Right cardiac atrium (tissue), 5 donors: ENCODE data around the gene GCN1. TPM values are rescaled to one million over a fixed set of nuclear protein-coding genes. Genes with fewer than 3 reads are reported as not detected.

Source experiments
- ATAC-seq, 2 donors: fragments of 200-7000 bp; cut with Tn5 transposase; one replicate each; pipeline versions ENCODE4 v1.8.0 to v1.9.1; 2020; ENCODE audit warnings: moderate library complexity in 2 of 2, mild to moderate bottlenecking in 1 of 2
- DNase-seq, 3 donors: peaks; one replicate each; pipeline ENCODE4 v3.0.0-alpha.2; 2020
- H3K27ac ChIP-seq: one replicate; pipeline ENCODE4 v1.5.1; 2013; ENCODE audit warnings: mild to moderate bottlenecking, low read length, control low read depth, moderate library complexity
- H3K27me3 ChIP-seq: one replicate; pipeline ENCODE4 v1.6.1; 2013; ENCODE audit not compliant: control insufficient read depth, insufficient read depth
- H3K4me1 ChIP-seq: one replicate; pipeline ENCODE4 v1.6.1; 2013; ENCODE audit warnings: low read length; ENCODE audit not compliant: control insufficient read depth, insufficient read depth
- H3K4me3 ChIP-seq: one replicate; pipeline ENCODE4 v1.5.1; 2013; ENCODE audit warnings: low read length, control low read depth
- H3K9me3 ChIP-seq: one replicate; pipeline ENCODE4 v1.6.1; 2013; ENCODE audit warnings: low read length; ENCODE audit not compliant: control insufficient read depth
- WGBS: extraction: QIAGEN DNeasy Blood & Tissue Kit; methylation state at CpG from one replicate; pipeline ENCODE4 v1.1.7; 2013; 5-methylcytosine and 5-hydroxymethylcytosine counted together
- intact Hi-C, 4 donors: fragments of 100-400 bp; cut with DNase I; formaldehyde crosslinking; loops; one replicate each; pipeline versions ENCODE4 v1.11.0 to v1.14.0; 2022 to 2023
- microRNA-seq, 2 donors: library from miRNA; unstranded; fragments of <30 nt; microRNA quantifications; one replicate each; pipeline ENCODE4 v1.2.0, GENCODE V29; 2020 to 2021
- polyA plus RNA-seq: library from polyadenylated mRNA; stranded (reverse); fragments of 200-250 nt; gene quantifications from one replicate; pipeline ENCODE4 v1.2.3, GENCODE V29; 2013
- total RNA-seq, 4 donors: library from RNA; stranded (reverse); fragmentation: NEBNext Ultra II Directional; extraction: Animal tissue kit (Norgen Biotek cat#: 25700); gene quantifications; one replicate each; pipeline ENCODE4 v1.2.1, GENCODE V29; 2021
- donor health status: healthy with polysubstance abuse.
- donor health status: DM: no; HTN: yes; CAD: no.
- donor health status: DM: no; HTN: no; CAD: no.
- donor health status: DM: no; HTN: yes; CAD: no; lungs with severe emphysema.
- donor health status: DM: yes; HTN: yes; CAD: no.

GCN1 gene
- total and polyA plus RNA-seq, 5 donors, result 10.6 to 41.4 (median 34.7) TPM

- Histone ChIP-seq H3K4me1 (no peaks in the 10 kb centered on the region), H3K27ac (no peak overlapping the region), H3K27me3 (no peaks in the 10 kb centered on the region), H3K4me3 (no peak overlapping the region), H3K9me3 (no peaks in the 10 kb centered on the region)
- ATAC-seq (no peak), DNase-seq (peak in 1 of 3 donors; percentile 1)
- 23% methylated on average over 8 of the region's 8 CpGs for WGBS
- intact Hi-C loops, result no loop called here
Measured at GRCh38 chr12:120089105-120089504, 105.4 kb downstream of the GCN1 start.

GRCh38 chr12:120086801-120087621, 107.5 kb downstream of the GCN1 start:
- H3K4me1 ChIP-seq, result no peaks in the 10 kb centered on the region

GRCh38 chr12:120085920-120086645, 108.4 kb downstream of the GCN1 start:
- Histone ChIP-seq H3K4me1 (no peaks in the 10 kb centered on the region), H3K27me3 (no peaks in the 10 kb centered on the region), H3K27ac (no peak overlapping the region), H3K4me3 (no peak overlapping the region), H3K9me3 (no peaks in the 10 kb centered on the region)
- DNase-seq (peak in 1 of 3 donors; percentile 21), ATAC-seq (no peak)
- 59% methylated on average over 6 of the region's 6 CpGs for WGBS
- intact Hi-C loops, result no loop called here

More at GRCh38 chr12:120086801-120087621, 107.5 kb downstream of the GCN1 start:
- ATAC-seq (peak; percentile 98), DNase-seq (peak; percentile 99 to 100 (median 99))
- Histone ChIP-seq H3K9me3 (no peaks in the 10 kb centered on the region), H3K27ac (peak overlapping the region; percentile 54), H3K27me3 (no peaks in the 10 kb centered on the region), H3K4me3 (peak overlapping the region; percentile 32)
- intact Hi-C loops, result no loop called here
- WGBS, result under 1% methylated on average over 55 of the region's 55 CpGs

- intact Hi-C loops, result no loop called here
Measured at GRCh38 chr12:120081641-120082040, 112.9 kb downstream of the GCN1 start.

GRCh38 chr12:120079411-120080400, 114.8 kb downstream of the GCN1 start:
- intact Hi-C loops, result no loop called here
- ATAC-seq, result peak; percentile 8 to 39

More at GRCh38 chr12:120081641-120082040, 112.9 kb downstream of the GCN1 start:
- Histone ChIP-seq H3K27me3 (no peaks in the 10 kb centered on the region), H3K4me3 (no peak overlapping the region), H3K4me1 (no peaks in the 10 kb centered on the region), H3K27ac (no peak overlapping the region), H3K9me3 (no peaks in the 10 kb centered on the region)
- ATAC-seq (no peak), DNase-seq (no peak)
- 97% methylated on average over 2 of the region's 2 CpGs for WGBS

GRCh38 chr12:120078868-120079267, 115.6 kb downstream of the GCN1 start:
- Histone ChIP-seq H3K4me3 (no peak overlapping the region), H3K27me3 (no peaks in the 10 kb centered on the region), H3K4me1 (no peaks in the 10 kb centered on the region), H3K27ac (no peak overlapping the region), H3K9me3 (no peaks in the 10 kb centered on the region)
- ATAC-seq (peak in 1 of 2 donors; percentile 26), DNase-seq (peak in 1 of 3 donors; percentile 4)
- 68% methylated on average over 5 of the region's 5 CpGs for WGBS
- intact Hi-C loops, result no loop called here

More at GRCh38 chr12:120079411-120080400, 114.8 kb downstream of the GCN1 start:
- 59% methylated on average over 9 of the region's 9 CpGs for WGBS
- Histone ChIP-seq H3K4me3 (no peak overlapping the region), H3K9me3 (no peaks in the 10 kb centered on the region), H3K27me3 (no peaks in the 10 kb centered on the region), H3K4me1 (no peaks in the 10 kb centered on the region), H3K27ac (no peak overlapping the region)
- DNase-seq, result no peak

- 84% methylated on average over 6 of the region's 6 CpGs for WGBS
- Histone ChIP-seq H3K27ac (no peak overlapping the region), H3K4me3 (no peak overlapping the region), H3K27me3 (no peaks in the 10 kb centered on the region), H3K9me3 (no peaks in the 10 kb centered on the region), H3K4me1 (no peaks in the 10 kb centered on the region)
- no peak for DNase-seq
- intact Hi-C loops, result no loop called here
- ATAC-seq, result no peak
Measured at GRCh38 chr12:120077260-120077659, 117.3 kb downstream of the GCN1 start.

Small RNA genes within 50 kb of the gene (microRNA-seq; reads per million reads assigned to microRNA genes)
- gene MIR4498, result 0 to 0.42 reads per million in 2 donors

Other genes starting within 250 kb of the GCN1 start
- gene BICDL1, start 205.5 kb downstream of the GCN1 start, total RNA-seq, result 1 to 10 TPM in 2 of 4 donors, under 1 TPM in 2; 0.76 to 2.1 (median 1.1) TPM
- 0.11 TPM for gene BICDL1, start 205.5 kb downstream of the GCN1 start, polyA plus RNA-seq
- 10 to 100 TPM; 21.3 to 32.0 (median 25.2) TPM for gene RAB35, start 78.0 kb downstream of the GCN1 start, total RNA-seq
- 20.1 TPM for gene RAB35, start 78.0 kb downstream of the GCN1 start, polyA plus RNA-seq
- gene RPLP0, start 6.4 kb upstream of the GCN1 start, total RNA-seq, result 1,000 to 10,000 TPM in 1 of 4 donors, 100 to 1,000 TPM in 3; 800 to 1,173 (median 979) TPM
- gene RPLP0, start 6.4 kb upstream of the GCN1 start, polyA plus RNA-seq, result 1,119 TPM
- 10 to 100 TPM; 67.8 to 89.8 (median 80.2) TPM for gene PXN, start 71.0 kb upstream of the GCN1 start, total RNA-seq
- 77.3 TPM for gene PXN, start 71.0 kb upstream of the GCN1 start, polyA plus RNA-seq
- over 10,000 TPM; 12,754 to 31,201 (median 26,788) TPM for gene RNU4-2, start 97.2 kb upstream of the GCN1 start, total RNA-seq
- gene RNU4-2, start 97.2 kb upstream of the GCN1 start, polyA plus RNA-seq, result not detected
- 1,000 to 10,000 TPM; 1,094 to 5,230 (median 2,674) TPM for gene RNU4-1, start 98.5 kb upstream of the GCN1 start, total RNA-seq
- not detected for gene RNU4-1, start 98.5 kb upstream of the GCN1 start, polyA plus RNA-seq
- gene SIRT4, start 107.6 kb upstream of the GCN1 start, total RNA-seq, result 1 to 10 TPM; 3.0 to 6.9 (median 6.2) TPM
- gene SIRT4, start 107.6 kb upstream of the GCN1 start, polyA plus RNA-seq, result 6.0 TPM
- not detected for gene PLA2G1B, start 133.1 kb upstream of the GCN1 start, total RNA-seq
- not detected for gene PLA2G1B, start 133.1 kb upstream of the GCN1 start, polyA plus RNA-seq
- 10 to 100 TPM in 1 of 4 donors, 1 to 10 TPM in 3; 3.0 to 10.7 (median 5.1) TPM for gene MSI1, start 174.4 kb upstream of the GCN1 start, total RNA-seq
- 2.1 TPM for gene MSI1, start 174.4 kb upstream of the GCN1 start, polyA plus RNA-seq
- gene COX6A1, start 243.4 kb upstream of the GCN1 start, total RNA-seq, result 100 to 1,000 TPM; 132 to 197 (median 183) TPM
- gene COX6A1, start 243.4 kb upstream of the GCN1 start, polyA plus RNA-seq, result 553 TPM